NCI-H2107 (cell line): ENCODE data around the gene METRN.
"Not testable (repeated sequence)": the region's sequence is repeated elsewhere in the genome, so short reads cannot be mapped to it uniquely, and the experiment has no call there.

Experiments
- DNase-seq: peaks from one replicate; lab custom pipeline; 2025; lab: John Stamatoyannopoulos, UW

METRN gene

DNA sequence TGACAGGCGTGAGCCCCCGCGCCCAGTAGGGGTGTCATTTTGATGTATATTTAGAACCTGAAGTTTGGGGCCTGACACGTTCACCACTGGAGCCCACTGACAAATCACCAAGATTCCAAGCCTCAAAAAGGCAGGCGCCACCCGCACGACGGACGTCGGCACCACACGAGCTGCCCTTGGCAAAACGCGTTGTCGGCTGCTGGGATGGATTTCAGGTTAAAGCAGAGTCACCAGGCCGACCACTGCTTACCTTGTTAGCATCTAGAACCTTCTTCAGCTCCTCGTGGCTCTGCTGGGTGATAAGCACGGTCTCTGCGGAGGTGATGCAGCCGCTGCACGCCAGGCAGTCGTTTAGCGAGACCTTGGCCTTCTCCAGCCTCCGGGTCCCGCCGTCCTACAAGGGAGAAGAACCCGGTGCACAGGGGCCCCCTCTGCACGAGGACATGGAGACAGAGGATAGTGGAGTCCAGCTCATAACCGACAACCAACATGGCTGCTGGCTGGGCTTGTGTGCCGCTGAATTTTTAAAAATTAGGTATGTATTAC lies 22.1 kb downstream of the METRN start:
- DNase-seq = no peak

DNA sequence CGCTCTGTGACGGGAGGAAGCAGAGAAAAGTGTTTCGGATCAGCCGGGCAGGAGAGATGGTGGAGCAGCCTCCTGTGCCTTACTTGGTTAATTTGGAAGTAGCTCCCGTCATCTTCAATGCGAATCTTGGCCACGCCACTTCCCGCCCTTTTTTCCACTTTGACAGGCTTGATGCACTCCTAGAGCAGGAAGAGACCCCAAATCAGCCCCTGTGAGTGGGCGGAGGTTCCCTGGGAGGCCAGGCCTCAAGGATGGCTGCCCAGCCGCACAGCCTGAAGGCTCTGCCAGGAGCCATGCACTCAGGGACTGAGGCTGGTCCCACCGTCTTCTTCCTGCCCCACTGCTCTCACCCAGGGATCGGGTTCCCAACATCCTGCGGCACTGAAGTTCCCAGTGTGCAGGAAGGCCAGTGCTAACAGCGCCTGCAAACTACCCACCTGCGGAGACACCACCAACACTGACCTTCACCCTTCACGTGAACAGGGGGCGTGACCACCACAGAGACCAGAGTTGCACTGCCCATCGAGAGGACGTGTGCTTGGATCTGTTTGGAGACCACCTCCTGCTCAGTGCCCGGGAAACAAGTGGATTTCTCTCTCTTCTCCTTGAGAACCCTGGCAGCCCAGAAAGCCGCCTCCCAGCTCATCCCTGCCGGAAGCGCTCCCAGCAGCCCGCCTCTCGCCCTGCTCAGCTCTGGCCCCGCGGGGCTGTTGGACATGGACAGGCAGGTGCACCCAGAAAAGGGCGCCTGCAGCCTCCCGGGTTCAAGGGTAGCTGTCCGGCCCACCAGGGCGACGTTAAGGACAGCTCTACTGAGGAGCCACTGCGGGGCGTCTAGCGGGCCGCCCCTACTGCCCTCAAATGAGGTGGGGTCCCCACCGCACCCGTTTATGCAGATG lies 24.9 kb downstream of the METRN start:
- DNase-seq = no peak

DNA sequence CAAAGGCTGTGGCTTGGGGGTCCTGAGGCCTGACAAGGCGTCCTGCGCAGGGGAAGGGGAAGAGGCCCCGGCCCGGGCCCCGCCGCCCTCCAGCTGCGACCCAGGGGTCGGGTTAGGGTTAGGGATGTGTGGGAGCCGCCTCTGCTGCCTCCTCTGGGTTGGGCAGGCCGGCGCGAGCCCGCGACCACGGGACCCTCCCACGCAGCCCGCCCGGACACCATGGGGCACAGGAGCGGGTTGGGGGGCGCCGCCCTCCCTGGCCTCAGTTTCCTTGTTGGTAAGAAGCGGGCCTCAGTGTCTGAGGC lies 25.5 kb downstream of the METRN start:
- DNase-seq = no peak

DNA sequence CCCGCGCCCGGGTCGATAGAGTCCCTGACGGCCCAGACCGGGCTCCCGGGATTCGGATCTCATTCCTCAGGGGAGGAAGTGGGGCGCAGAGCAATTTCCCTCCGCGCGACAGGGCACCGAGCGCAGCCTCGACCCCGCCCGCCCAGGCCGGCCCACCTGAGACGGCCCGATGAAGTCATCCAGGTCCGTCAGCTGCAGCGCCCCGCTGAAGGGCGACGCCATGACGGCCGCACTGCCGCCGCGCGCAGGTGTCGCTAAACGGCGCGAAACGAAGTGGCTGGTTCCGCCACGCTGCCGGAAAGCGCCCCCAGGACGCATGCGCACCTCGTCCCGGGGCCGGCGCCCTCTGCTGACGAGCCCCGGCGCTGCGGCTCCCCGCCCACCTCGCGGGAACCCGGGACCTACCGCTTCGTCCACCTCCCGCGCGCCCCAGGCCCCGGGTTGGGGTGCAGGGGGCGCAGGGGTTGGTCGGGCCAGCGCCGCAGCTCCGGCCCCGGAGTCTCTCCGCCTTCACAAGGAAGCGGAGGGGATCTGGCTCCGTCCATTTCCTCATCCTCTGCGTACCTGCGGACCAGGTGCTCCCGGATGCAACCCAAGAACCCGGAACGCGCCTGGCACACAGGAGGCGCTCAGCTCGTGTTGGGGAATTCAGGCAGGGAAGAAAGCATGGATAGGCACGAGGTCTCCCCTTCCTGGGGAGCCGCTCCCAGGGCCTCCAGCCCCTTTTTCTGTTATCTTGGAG lies 26.0 kb downstream of the METRN start, which contains the start of gene CIAO3:
Gene CIAO3 (minus strand): TSS at position 234 of the 742 bp plus-strand sequence. CDS start 12 bp downstream, at position 222.
- peak; percentile 87 for DNase-seq

DNA sequence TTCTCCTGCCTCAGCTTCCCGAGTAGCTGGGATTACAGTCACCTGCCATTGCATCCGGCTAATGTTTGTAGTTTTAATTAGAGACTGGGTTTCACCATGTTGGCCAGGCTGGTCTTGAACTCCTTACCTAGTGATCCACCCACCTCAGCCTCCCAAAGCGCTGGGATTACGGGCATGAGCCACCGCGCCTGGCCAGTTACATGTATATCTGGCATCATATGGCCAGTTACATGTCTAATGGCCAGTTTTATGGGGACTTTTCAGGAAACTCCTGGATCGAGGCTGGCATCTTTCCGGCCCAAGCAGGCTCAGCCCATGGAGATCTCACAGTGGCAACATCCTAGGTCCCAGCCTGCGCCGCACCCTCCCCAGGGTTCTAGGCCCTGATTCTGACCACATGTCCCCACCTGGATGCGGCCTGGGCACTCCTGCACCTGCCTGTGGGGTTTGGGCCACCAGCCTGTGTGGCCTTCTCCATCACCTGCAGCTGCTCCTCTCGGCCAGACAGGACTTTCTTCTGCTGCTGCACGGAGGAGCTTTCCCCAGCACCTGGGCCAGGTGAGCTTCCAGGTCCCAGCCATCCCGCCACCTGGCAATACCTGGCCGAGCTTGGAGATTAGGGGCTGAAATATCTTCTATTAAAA lies 27.2 kb downstream of the METRN start:
- no peak for DNase-seq

DNA sequence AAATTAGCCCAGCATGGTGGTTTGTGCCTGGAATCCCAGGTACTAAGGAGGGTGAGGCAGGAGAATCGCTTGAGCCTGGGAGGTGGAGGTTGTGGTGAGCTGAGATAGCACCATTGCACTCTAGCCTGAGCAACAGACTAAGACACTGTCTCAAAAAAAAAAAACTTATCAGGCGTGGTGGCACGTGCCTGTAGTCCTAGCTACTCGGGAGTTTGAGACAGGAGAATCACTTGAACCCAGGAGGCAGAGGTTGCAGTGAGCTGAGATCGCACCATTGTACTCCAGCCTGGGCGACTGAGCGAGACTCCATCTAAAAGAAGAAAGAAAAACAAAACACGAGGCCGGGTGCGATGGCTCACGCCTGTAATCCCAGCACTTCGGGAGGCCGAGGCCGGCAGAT lies 28.0 kb downstream of the METRN start:
- DNase-seq = not testable (repeated sequence)

DNA sequence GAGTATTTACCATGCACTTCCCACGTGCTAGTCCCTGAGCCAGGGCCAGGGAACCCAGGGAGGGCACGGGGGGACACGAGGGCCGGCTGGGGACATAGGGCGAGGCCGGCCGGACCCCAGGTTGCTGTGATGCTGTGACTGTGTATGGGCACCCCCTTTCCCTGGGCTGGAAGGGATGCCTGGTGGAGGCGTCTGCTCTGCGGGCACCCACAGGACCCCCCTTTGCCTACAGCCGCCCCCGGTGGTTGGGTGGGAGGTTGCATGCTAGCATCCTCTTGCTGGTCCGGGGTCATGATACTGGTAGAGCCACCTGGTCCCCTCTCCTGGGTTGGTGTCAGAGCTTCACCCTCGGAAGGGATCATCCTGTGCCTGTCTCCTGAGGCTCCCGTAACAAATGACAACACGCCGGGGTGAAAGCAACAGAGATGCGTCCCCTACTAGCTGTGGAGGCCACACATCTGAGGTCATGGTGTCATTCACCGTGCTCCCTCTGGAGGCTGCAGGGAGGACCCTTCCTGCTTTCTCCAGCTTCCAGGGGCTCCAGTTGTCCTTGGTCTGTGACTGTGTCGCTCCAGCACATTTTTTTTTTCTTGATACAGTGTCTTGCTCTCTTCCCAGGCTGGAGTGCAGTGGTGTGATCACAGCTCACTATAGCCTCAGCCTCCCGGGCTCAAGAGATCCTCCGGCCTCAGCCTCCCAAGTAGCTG lies 29.0 kb downstream of the METRN start:
- DNase-seq = no peak

DNA sequence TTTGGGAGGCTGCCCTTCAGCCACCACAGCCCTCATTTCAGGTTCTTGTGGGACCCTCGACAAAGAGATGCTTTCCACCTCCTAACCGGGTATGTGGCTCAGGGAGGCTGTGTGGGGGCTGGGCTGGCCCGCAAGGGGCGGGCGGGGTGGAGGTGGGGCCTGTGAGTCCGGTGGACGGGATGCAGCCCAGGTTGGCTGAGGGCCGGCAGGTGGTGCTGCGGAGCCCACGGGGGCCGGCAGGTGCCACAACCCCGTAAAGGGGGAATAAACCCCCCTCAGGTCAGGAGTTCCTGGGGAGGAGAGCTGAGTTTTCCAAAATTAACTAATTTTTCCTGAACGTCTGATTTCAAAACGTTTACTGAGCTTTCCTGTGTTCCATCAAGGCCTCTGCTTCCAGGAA lies 30.8 kb downstream of the METRN start:
- no peak for DNase-seq

DNA sequence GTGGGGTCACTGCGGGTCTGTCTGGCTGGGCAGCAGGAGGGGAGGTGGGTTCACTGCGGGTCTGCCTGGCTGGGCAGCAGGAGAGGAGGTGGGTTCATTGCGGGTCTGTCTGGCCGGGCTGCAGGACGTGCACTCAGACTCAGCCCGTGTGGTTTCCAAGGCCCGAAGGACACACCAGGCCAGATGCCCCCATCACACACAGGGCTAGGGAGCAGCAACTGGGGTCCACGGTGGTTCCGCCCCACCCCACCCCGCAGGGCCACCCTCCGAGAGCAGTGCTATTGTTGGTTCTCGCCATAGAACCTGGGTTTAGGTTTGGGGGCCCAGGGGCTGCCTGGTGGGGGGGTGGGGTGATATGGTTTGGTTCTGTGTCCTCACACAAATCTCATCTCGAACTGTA lies 31.7 kb downstream of the METRN start:
- no peak for DNase-seq

DNA sequence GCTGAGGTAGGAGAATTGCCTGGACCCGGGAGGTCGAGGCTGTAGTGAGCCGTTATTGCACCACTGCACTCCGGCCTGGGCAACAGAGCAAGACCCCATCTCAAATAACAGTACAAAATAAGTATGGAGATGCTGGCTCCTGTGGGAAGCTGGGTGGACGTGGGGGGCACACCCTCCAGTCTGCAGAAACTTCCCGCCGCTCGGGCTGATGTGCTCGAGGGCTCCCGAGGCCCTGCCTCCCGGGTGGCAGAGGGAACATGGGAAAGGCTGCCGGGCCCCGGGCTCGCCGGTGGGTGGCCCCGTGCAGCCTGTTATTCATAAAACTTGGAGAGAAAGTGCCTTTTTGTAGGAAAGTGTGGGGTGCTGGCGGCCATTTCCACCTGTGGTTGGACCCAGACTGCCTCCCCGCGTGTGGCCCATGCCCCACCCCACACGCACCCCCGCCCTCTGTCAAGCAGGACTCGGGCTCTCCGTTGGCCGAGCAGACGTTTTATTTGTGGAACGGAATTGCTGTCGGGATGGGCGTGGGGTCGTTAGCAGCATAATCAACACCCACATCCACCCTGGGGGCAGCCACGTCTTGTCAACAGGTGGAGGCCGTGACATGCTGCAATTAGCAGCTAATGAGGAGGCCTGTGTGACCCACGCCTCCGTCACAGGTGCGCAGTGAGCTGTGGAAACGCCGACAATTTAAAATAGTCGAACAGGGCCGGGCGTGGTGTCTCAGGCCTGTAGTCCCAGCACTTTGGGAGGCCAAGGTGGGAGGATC lies 33.2 kb downstream of the METRN start:
- DNase-seq = no peak

DNA sequence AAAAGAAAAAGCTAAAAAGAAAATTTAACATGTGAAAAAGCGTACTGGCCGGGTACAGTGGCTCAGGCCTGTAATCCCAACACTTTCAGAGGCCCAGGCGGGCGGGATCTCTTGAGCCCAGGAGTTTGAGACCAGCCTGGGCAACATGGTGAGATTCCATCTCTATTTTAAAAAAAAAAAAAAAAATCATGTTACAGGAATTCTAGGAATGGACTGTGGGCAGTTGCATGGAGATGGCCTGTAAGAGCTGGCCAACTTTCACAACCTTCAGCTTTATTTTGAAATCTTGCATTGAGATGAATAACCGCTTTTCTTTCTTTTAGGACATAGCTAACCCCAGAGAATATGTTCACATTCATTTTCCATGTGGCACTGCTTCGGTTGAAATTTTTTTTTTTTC lies 34.1 kb downstream of the METRN start:
- no peak for DNase-seq

DNA sequence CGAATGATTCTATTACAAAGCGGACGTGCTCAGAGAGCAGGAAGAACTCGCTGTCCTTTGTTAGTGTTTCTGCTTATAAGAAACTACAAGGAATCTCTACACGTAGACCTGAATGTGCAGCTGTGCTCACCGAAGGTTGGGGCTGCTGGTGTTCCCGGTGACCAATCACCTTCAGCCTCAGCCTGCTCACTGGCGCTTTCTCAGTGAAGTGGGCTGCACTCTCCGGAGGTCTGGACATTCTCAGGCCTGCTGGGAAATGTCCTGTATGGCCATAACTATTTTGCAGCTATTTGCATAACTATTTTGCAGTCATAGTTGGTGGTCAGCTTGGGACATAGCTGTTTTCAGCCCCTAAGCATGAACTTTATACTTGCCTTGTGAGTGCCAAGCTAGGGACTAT lies 35.6 kb downstream of the METRN start:
- DNase-seq = no peak

DNA sequence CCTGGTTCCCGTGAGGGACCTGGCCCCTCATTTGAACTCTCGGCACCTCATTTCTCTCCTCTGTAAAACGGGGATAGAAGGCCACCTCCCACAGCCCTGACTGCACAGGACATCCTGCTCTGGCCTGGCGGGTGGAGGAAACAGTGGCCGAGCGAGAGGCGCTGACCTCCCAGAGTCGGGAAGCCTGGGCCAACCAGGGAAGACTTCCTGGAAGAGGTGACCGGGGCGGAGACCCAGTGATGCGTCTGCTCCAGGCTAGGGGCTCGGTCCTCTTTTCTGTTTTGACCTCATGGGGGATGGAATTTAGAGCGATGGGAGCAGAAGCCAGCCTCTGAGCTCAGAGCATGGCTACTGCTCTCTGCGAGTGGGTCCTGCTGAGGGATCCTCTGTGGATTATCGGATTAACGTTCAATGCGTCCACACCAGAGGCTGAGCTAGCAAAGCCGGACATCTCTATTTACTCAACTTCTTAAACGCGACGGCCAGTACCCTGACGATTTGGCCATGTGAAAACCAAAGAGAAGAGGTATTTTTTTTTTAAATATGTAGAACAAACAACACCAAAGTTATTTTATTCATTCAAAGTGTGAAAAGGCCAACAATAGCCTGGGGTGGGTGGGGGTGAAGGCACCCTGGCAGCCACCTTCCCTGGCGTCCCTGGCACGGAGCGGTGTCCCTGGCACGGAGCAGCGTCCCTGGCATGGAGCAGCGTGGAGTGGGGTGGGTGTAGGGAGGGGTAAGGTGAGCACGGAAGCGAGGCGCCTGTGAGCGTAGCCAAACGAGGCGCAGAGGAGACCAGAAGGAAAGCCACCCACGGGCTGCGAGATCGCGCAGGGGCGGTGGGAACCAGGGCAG lies 36.5 kb downstream of the METRN start:
- no peak for DNase-seq

DNA sequence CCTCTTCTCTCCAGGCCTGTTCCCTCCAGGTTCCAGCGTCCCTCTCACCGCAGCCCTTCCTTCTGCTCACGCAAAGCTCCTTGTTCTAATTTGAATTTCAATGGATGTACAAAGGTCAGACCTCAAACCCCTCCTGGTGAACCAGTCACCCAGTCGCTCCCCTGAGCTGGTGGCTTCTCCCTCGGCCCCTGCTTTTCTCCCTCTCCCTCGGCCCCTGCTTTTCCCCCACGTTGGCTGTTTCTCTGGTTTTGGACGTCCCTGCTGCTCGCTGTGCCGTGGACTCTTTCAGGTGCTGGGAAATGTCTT lies 37.0 kb downstream of the METRN start:
- no peak for DNase-seq

DNA sequence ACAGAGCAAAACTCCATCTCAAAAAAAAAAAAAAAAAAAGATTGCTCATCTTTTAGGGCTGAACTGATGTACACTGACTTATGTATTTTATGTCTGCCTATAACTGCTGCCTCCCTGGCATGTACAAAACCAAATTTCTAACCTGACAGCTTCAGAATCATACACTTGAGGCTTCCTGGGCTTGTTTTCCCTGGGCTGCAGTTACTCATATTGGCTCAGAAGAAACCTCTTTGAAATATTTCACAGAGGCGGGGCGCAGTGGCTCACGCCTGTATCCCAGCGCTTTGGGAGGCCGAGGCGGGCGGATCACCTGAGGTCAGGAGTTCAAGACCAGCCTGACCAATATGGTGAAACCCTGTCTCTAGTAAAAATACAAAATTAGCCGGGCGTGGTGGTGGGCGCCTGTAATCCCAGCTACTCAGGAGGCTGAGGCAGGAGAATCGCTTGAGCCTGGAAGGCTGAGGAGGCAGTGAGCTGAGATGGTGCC lies 39.2 kb downstream of the METRN start:
- DNase-seq = not testable (repeated sequence)

DNA sequence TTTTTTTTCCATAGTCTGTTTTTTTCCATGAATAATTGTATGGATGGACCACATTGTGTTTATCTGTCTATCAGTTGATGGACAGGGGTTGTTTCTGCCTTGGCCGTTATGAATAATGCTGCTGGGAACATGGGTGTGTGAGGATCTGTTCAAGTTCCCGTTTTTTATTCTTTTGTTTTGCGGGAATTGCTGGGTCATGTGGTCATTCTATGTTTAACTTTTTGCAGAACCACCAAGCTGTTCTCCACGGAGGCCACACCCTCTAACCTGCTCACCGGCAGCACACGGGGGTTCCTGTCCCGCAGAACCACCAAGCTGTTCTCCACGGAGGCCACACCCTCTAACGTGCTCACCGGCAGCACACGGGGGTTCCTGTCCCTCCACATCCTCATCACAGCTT lies 39.7 kb downstream of the METRN start:
- no peak for DNase-seq

DNA sequence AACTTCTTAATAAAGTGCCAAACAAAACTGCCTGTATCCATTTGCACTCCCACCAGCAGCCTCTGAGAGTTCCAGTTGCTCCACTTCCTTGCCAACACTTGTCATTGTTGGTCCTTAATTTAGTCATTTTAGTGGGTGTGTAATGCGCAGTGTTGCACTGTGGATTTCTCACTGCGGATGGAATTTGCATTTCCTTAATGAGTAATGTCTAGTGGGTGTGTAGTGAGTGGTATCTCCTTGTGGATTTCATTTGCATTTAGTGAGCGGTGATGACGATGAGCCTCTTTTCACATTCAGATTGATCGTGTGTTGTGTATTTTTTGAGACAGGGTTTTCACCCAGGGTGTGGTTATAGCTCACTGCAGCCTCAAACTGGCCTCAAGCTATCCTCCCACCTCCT lies 41.5 kb downstream of the METRN start:
- DNase-seq = no peak

DNA sequence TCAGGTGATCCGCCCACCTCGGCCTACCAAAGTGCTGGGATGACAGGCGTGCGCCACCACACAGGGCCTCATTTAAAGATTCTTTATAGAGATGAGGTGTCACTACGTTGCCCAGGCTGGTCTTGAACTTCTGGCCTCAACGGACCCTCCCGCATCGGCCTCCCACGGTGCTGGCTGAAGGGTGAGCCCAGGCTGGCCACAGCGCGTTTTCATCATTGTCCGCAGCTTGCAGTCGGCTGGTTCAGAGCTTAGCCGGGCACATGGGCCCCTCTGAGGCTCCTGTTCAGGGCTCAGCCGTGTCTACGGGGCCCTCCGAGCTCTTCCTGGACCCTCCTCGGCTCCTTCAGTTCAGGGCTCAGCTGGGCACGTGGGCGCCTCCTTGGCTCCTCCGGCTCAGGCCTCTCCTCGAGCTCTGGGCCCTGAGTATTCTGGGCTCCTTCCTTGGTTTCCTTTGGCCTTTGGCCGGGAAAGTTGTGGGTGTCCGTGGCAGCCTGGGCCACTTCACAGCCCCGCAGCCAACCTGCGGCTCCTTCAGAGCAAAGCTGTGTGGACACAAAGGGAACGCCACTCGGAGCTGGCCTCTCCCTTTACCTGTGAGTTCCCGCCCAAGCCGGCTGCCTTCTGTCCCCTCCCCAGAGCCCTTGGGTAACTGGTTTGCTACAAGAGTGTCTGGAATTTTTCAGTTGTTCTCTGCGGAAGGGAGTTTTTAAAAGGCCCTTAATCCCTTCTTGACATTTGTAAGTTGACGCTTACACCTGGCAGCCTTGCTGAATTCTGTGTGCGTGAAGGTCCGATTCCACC lies 44.4 kb downstream of the METRN start:
- DNase-seq = no peak

DNA sequence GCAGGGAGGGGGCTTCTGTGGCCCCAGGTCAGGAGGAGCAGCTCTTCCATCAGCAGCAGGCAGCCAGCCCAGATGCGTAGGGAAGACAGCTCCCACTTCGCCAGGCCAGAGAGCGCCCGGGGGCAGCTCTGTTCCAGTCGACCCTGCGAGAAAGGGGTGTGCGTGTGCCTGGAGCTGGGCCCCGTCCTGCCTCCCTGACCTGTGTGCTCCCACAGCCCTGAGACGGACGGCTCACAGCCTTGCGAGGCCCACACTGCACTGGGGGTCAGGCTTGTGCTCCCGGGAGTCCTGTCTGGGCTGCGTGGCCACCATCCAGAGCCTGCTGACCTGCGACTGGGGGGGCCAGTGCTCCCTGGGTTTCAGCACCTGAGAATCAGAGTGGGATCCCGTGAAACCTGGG lies 45.1 kb downstream of the METRN start:
- no peak for DNase-seq
